ENCODE data around the gene PRPSAP1. TPM values are rescaled to one million over a fixed set of nuclear protein-coding genes. Genes with fewer than 3 reads are reported as not detected.

PRPSAP1 gene
- total and polyA plus RNA-seq, 2 of the 8 experiments (the other 6 are each of a cell fraction or from before 2014, with no cell fraction given) = 32.0 to 54.2 TPM

- TF ChIP-seq SIX5 (IDR thresholded peaks at IDR 0.05; ENCODE audit: low read depth, low read length) = no peak
These were observed 83.6 kb downstream of the PRPSAP1 start (continued) for GRCh38 chr17:76270127-76270592.
